HG03159 (cell line): Measurements from ENCODE around the gene TRAPPC5.

Source experiments
- ATAC-seq: cut with Tn5 transposase; IDR thresholded peaks from one replicate; pipeline ENCODE4 v1.9.1; 2021; ENCODE audit warnings: mild to moderate bottlenecking, moderate library complexity; ENCODE audit not compliant: unreplicated experiment

The TRAPPC5 gene

GRCh38 chr19:7674010-7675005 is 6.3 kb upstream of the TRAPPC5 start:
- ATAC-seq: no peak

GRCh38 chr19:7676376-7676775 is 4.3 kb upstream of the TRAPPC5 start:
- no peak for ATAC-seq

- no peak for ATAC-seq
Observed at GRCh38 chr19:7676854-7677253, 3.8 kb upstream of the TRAPPC5 start, which contains the start of gene MCEMP1. Gene MCEMP1 (plus strand): TSS chr19:7677090. CDS start chr19:7677121, 31 bp downstream.

GRCh38 chr19:7677669-7678311 is 2.8 kb upstream of the TRAPPC5 start:
- no peak for ATAC-seq

GRCh38 chr19:7678971-7679751 is 1.5 kb upstream of the TRAPPC5 start:
- ATAC-seq: no peak

- ATAC-seq: no peak
Observed at GRCh38 chr19:7679771-7680605, 645 bp upstream of the TRAPPC5 start.

- no peak for ATAC-seq
Observed at GRCh38 chr19:7681340-7682174, 924 bp downstream of the TRAPPC5 start.

- no peak for ATAC-seq
Observed at GRCh38 chr19:7682175-7682855, 1.7 kb downstream of the TRAPPC5 start.

- ATAC-seq: no peak
Observed at GRCh38 chr19:7685546-7686445, 5.2 kb downstream of the TRAPPC5 start.

- no peak for ATAC-seq
Observed at GRCh38 chr19:7687177-7687576, 6.5 kb downstream of the TRAPPC5 start.

GRCh38 chr19:7689165-7689564 is 8.5 kb downstream of the TRAPPC5 start:
- no peak for ATAC-seq

GRCh38 chr19:7690779-7691258 is 10.2 kb downstream of the TRAPPC5 start:
- ATAC-seq: no peak

GRCh38 chr19:7691497-7691896 is 10.9 kb downstream of the TRAPPC5 start:
- ATAC-seq: no peak

GRCh38 chr19:7692417-7693088 is 11.9 kb downstream of the TRAPPC5 start:
- no peak for ATAC-seq

GRCh38 chr19:7694499-7694898 is 13.9 kb downstream of the TRAPPC5 start:
- no peak for ATAC-seq

- no peak for ATAC-seq
Observed at GRCh38 chr19:7697721-7698287, 17.2 kb downstream of the TRAPPC5 start.

GRCh38 chr19:7698583-7698982 is 17.9 kb downstream of the TRAPPC5 start:
- ATAC-seq: no peak
